K562 (cell line): ENCODE measurements around the gene FLOT2. TPM values are rescaled to one million over a fixed set of nuclear protein-coding genes. Genes with fewer than 3 reads are reported as not detected.

Source experiments
- BCOR ChIP-seq: fragments of 450-650 bp; IDR thresholded peaks from 2 replicates; pipeline ENCODE4 v1.6.1; 2016
- CBX1 ChIP-seq: sonication (generic); IDR thresholded peaks from 2 replicates; pipeline ENCODE4 v1.6.1; 2016; ENCODE audit warnings: antibody characterized with exemption, low read depth, mild to moderate bottlenecking
- CBX8 ChIP-seq: fragments of 200-600 bp; sonication (generic); IDR thresholded peaks from 2 replicates; pipeline ENCODE4 v1.6.1; 2012; ENCODE audit warnings: borderline replicate concordance, mixed run types, low read depth, mild to moderate bottlenecking, moderate library complexity, mixed read lengths, low read length, control low read depth, inconsistent platforms; ENCODE audit not compliant: poor library complexity, severe bottlenecking; ENCODE audit errors: extremely low read depth
- HDAC2 ChIP-seq: fragments of 450-650 bp; IDR thresholded peaks from 2 replicates; pipeline ENCODE4 v1.6.1; 2016; ENCODE audit warnings: mild to moderate bottlenecking
- HNRNPLL ChIP-seq: fragments of 200-400 bp; formaldehyde crosslinking; IDR thresholded peaks from 2 replicates; pipeline ENCODE4 v1.6.1; 2017; ENCODE audit warnings: low read length, low read depth, mild to moderate bottlenecking; ENCODE audit not compliant: poor library complexity, severe bottlenecking
- MYC ChIP-seq, 2 experiments: fragments of 250-450 bp in 1 of 2; sonication (Bioruptor Pico) in 1 of 2; IDR thresholded peaks; 2 replicates each; pipeline versions ENCODE4 v1.5.1 to v1.6.1; 2012 to 2021; ENCODE audit warnings: low read depth in 2 of 2, borderline replicate concordance in 1 of 2, improper control_type of control experiment in 1 of 2, low read length in 1 of 2, mild to moderate bottlenecking in 1 of 2, moderate library complexity in 1 of 2
- PML ChIP-seq: IDR thresholded peaks from 2 replicates; pipeline ENCODE4 v1.6.1; 2012; ENCODE audit warnings: low read length, inconsistent platforms
- RFX1 ChIP-seq: fragments of 450-650 bp; IDR thresholded peaks from 2 replicates; pipeline ENCODE4 v1.6.1; 2016; ENCODE audit warnings: mild to moderate bottlenecking, moderate library complexity
- SRF ChIP-seq, 2 experiments: fragments of 250-450, 450-650 bp in 1 of 2; sonication (Bioruptor Pico) in 1 of 2; sonication (generic) in 1 of 2; formaldehyde crosslinking; IDR thresholded peaks; 2 replicates each; pipeline versions ENCODE4 v1.5.0 to v1.5.1; 2020 to 2022; ENCODE audit warnings: mild to moderate bottlenecking in 1 of 2, missing genetic modification reagents in 1 of 2
- XRCC5 ChIP-seq: fragments of 200-400 bp; formaldehyde crosslinking; IDR thresholded peaks from 2 replicates; pipeline ENCODE4 v1.6.1; 2017; ENCODE audit warnings: low read depth, mild to moderate bottlenecking, low read length
- ZKSCAN1 ChIP-seq: fragments of 150-350 bp; IDR thresholded peaks from 2 replicates; pipeline ENCODE4 v1.6.1; 2016; ENCODE audit warnings: low read depth, low read length
- ZNF445 ChIP-seq: fragments of 250-450 bp; sonication (Bioruptor Pico); IDR thresholded peaks from 2 replicates; pipeline ENCODE4 v1.4.0; 2020; ENCODE audit warnings: low read depth, mild to moderate bottlenecking, moderate library complexity
- ZNF830 ChIP-seq: fragments of 250-450 bp; sonication (Bioruptor Pico); IDR thresholded peaks from 2 replicates; pipeline ENCODE4 v1.5.0; 2021; ENCODE audit warnings: mild to moderate bottlenecking
- polyA plus RNA-seq, 8 experiments: library from polyadenylated mRNA; depleted of rRNA in 4 of 8; stranded (reverse) in 5 of 8; unstranded in 3 of 8; fragments of >200 nt; fragmentation: Nextera tagmentation in 2 of 8; fragmentation: Illumina TruSeq in 1 of 8; extraction: Ambion mirVana in 2 of 8; extraction: Trizol in 1 of 8; gene quantifications; 2 replicates each; pipeline versions ENCODE4 v1.2.1 to v1.2.3, GENCODE V29; 2011 to 2014; ENCODE audit warnings: inconsistent platforms in 1 of 8, missing spikeins in 1 of 8
- total RNA-seq, 7 experiments: library from RNA; depleted of rRNA in 6 of 7; stranded (reverse); fragments of >200 nt in 6 of 7; fragmentation: Illumina TruSeq in 2 of 7; extraction: Trizol in 2 of 7; gene quantifications; 2 replicates each; pipeline versions ENCODE4 v1.2.1 to v1.2.3, GENCODE V29; 2011 to 2021; ENCODE audit warnings: low replicate concordance in 1 of 7
- TF ChIP-seq, protein P1 (sequence below), 2 experiments: fragments of 450-650 bp; conservative IDR thresholded peaks; 2 replicates each; pipeline ENCODE4 v1.6.1; 2017; ENCODE audit warnings: mild to moderate bottlenecking in 2 of 2, moderate library complexity in 2 of 2
- TF ChIP-seq, protein P2 (sequence below), 2 experiments: fragments of 450-650 bp; formaldehyde crosslinking in 1 of 2; IDR thresholded peaks; 2 replicates each; pipeline versions ENCODE4 v1.4.0 to v1.6.1; 2014 to 2020; ENCODE audit warnings: mild to moderate bottlenecking in 2 of 2, borderline replicate concordance in 1 of 2, low read depth in 1 of 2

The FLOT2 gene
- total and polyA plus RNA-seq, 9 of the 15 experiments (the other 6 are each of a cell fraction or from before 2014, with no cell fraction given) = 17.5 to 138 (median 41.7) TPM

DNA sequence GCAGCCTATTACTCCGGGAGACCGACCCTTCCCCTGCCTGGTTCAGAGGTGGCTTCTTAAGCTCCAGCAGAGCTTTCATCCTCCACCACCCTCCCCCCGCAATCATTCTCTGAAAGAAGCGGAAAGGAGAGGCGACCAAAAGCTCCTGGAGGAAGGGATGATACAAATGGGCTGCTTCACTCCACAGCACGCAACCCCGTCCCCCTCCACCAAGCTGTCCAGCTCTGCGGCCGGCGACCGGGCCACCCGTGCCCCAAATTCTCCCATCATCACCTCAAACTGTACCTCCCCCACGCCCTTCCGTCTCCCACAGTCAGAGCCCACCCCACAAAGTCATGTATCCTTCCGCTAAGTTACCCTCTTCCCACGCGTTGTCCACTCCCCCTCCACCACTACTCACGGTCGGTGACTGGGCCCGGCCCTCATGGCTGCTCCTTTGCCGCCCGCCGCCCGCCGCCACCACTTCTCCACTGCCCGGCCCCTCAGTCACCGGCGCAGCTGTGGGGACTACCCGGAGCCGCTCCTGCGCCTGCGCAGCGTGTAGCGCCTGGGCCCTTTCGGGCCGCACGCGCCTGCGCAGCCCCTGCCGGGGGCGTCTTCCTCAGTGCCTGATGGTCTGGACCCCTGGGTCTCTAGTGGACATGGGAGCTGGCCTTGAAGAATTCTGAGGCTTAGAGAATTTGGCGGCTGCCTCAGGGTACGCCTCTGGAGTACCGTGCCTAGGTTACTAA lies 55.1 kb downstream of the FLOT2 start, which contains the start of gene FAM222B (continued):
- TF ChIP-seq CBX8 (no peak), HNRNPLL (peak; percentile 92), CBX1 (peak; percentile 85; the same call in 1 of the 2 replicates), PML (peak; percentile 57), BCOR (peak; percentile 75; the same call in 1 of the 2 replicates), SRF (CRISPR knock-in tag; IDR thresholded peaks at IDR 0.05) (0 out of 4 replicates have a peak, but pooled peaks of 1 of the 2 experiments have one; percentile 58), XRCC5 (peak; percentile 73; the same call in 1 of the 2 replicates), HDAC2 (peak; percentile 57), MYC (IDR thresholded peaks at IDR 0.05; ENCODE audit: low read depth, low read length) (peak; percentile 77; the same call in 1 of the 2 replicates), MYC (CRISPR knock-in tag; IDR thresholded peaks at IDR 0.05; ENCODE audit: borderline replicate concordance, low read depth) (peak; percentile 53; the same call in 1 of the 2 replicates), ZNF445 (CRISPR knock-in tag) (no peak), RFX1 (no peak), ZKSCAN1 (peak; percentile 72; the same call in 1 of the 2 replicates), ZNF830 (CRISPR knock-in tag) (no peak)
- TF ChIP-seq, protein P1, sequence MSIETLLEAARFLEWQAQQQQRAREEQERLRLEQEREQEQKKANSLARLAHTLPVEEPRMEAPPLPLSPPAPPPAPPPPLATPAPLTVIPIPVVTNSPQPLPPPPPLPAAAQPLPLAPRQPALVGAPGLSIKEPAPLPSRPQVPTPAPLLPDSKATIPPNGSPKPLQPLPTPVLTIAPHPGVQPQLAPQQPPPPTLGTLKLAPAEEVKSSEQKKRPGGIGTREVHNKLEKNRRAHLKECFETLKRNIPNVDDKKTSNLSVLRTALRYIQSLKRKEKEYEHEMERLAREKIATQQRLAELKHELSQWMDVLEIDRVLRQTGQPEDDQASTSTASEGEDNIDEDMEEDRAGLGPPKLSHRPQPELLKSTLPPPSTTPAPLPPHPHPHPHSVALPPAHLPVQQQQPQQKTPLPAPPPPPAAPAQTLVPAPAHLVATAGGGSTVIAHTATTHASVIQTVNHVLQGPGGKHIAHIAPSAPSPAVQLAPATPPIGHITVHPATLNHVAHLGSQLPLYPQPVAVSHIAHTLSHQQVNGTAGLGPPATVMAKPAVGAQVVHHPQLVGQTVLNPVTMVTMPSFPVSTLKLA (conservative IDR thresholded peaks at IDR 0.05) = peak; percentile 66 to 82
- TF ChIP-seq, protein P2, sequence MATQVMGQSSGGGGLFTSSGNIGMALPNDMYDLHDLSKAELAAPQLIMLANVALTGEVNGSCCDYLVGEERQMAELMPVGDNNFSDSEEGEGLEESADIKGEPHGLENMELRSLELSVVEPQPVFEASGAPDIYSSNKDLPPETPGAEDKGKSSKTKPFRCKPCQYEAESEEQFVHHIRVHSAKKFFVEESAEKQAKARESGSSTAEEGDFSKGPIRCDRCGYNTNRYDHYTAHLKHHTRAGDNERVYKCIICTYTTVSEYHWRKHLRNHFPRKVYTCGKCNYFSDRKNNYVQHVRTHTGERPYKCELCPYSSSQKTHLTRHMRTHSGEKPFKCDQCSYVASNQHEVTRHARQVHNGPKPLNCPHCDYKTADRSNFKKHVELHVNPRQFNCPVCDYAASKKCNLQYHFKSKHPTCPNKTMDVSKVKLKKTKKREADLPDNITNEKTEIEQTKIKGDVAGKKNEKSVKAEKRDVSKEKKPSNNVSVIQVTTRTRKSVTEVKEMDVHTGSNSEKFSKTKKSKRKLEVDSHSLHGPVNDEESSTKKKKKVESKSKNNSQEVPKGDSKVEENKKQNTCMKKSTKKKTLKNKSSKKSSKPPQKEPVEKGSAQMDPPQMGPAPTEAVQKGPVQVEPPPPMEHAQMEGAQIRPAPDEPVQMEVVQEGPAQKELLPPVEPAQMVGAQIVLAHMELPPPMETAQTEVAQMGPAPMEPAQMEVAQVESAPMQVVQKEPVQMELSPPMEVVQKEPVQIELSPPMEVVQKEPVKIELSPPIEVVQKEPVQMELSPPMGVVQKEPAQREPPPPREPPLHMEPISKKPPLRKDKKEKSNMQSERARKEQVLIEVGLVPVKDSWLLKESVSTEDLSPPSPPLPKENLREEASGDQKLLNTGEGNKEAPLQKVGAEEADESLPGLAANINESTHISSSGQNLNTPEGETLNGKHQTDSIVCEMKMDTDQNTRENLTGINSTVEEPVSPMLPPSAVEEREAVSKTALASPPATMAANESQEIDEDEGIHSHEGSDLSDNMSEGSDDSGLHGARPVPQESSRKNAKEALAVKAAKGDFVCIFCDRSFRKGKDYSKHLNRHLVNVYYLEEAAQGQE (IDR thresholded peaks at IDR 0.05; ENCODE audit: borderline replicate concordance) = no peak
- TF ChIP-seq, protein P2 (CRISPR knock-in tag; IDR thresholded peaks at IDR 0.05; ENCODE audit: low read depth) = 0 out of 2 replicates have a peak, but pooled peaks have one; percentile 62
